ENCODE data around the gene MXRA7.
A peak's percentile ranks its signal among the peaks of the same experiment; 100 is the strongest.

MXRA7 gene

DNA sequence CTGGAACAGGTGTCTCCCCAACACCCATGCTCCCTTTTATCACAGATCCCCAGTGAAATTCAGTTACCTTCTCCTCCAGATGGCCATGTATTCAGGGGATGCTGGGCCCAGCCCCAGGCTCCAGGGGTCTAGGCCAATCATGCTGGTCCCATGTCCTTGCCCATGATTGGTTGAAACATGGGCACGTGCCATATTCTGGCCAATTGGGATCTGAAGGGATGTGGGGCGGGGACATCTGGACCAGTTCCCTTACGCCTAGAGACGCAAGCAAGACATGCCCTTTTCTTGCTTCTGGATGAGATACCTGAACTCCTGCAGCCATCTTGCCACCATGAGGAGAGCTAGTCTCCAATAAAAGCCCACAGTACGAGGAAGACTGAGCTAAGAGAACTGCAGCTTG lies 36.2 kb downstream of the MXRA7 start:
- DNase-seq = no peak

DNA sequence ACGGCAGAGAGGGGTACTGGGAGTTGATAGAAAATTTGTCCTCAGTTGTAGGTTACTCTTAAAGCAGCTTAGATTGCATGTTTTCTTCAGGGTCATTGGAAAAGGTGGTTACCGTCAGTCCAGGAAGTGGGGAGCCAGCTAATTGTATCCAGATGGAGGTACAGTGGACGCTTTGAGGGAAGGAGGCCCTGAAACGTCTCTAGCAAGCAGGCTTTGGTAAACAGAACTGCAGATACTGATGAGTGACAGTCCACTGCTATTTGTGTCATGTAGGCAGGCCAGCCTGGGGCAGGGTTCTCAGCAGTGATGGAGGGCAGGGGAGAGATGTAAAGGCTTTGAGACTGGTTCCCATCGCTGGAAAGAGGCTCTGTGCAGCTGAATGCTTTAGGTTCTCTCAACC lies 37.0 kb downstream of the MXRA7 start:
- no peak for DNase-seq

DNA sequence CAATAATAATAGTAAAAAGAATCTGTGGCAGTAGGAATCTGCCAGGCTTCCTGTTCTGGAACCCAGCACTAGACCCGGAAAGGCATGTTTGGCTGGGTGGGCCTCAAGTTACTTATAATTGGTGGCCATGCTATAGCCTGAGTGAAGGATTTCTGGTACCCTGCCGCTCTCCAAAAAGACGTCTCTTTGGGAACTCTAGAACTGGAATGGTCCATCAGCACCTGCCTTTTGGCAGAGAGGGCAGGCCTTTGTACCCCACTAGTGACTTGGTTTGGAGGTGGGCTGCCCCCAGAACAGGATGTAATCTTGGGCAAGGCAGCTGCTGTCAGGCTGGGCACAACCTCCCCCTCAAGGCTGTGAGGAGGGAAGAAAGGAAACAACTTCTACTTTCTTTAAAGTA lies 37.9 kb downstream of the MXRA7 start:
- DNase-seq = no peak

DNA sequence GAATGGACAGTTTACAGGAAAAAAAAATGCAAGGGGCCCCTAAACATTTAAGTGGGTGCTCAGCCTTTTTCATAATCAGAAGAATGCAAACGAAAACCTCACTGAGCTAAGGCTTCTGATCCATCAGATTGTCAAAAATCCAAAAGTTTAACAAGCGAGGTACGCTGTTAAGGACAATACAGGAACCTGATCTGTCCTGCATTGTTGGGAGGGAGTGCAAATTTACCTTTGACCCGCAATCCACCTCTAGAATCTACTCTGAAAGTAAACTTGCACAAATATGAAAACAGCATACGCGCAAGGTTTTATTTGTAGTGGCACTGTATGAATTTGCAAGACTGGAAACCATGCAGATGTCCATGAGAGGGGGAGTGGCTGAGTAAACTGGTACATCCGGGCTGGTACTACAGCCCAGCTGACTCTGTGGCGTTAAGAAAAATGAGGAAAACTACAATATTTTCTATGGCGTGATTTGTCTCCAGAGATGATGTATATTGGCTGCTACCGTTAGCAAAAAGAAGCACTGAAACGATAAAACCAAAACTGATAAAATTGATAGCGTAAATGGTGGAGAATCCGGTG lies 38.4 kb downstream of the MXRA7 start:
- DNase-seq = no peak

DNA sequence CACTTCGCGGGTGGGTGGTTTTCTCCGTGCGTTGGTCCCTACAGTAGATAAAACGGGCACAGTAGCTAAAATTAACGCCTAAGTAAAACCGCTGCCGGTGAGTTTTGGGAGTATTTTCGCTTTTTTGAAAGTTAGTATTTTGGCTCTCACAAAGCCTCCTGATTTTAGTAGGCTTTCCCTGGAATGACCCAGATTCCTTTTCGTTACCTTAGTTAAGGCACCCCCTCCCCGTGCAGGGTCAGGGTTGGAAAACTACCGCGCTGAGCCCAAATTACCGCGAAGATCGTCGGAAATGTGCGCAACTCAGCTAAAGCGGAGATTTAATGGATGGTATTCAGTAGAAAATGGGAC lies 38.9 kb downstream of the MXRA7 start:
- no peak for DNase-seq

DNA sequence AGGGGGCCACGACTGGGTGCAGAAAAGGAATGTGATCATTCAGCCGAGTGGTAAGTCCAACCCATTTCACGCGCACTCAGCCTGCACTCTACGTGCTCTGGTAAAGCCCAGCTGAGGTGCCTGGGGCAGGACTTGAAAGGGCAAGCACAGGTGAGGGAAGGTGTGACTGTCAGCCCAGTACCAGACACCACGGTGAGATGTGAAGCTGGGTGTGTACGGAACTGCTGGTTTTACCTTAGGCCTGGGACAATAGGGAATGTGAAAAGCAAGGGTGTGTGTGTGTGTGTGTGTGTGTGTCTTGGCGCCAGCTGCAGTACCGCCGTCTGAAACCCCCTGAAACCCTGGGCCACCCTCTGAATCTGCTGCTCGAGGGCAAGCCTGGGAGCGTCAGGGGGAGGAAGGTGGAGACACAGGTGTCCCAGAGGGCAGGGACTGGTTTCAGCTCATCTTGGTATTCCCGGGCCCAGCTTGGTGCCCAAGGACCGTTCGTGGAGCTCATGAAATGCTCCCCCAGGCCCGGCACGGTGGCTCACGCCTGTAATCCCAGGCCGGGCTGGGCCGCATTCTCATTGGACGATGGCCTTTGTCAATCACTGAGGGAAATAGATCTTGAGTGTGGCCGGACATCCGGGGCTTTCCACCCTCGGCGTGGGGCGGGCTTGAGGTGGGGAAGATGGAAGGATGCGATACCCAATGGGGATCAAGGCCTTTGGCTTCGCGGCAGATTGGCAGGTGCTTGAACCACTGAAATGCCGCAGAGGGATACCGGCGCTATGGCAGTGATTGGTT lies 39.4 kb downstream of the MXRA7 start:
- peak; percentile 98 for DNase-seq

DNA sequence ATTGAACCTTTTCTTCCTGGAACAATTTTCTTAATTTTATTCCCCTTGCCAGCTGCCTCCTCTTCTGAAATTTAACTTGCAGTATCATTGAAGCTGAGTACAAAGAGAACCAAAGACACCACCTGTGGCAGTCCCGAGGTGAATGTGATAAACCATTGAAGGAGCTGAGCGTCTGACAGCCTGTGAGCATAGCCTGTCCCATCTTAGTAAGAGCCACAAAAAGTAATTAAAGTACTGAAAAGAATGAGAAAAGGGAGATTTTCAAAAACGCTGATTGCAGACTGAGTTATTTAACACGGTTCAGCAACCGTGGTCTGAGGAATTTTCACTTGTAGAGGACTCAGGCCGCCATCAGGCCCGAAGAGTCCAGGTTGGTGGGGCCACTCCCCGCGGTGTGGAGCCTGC lies 40.0 kb downstream of the MXRA7 start:
- DNase-seq = no peak

DNA sequence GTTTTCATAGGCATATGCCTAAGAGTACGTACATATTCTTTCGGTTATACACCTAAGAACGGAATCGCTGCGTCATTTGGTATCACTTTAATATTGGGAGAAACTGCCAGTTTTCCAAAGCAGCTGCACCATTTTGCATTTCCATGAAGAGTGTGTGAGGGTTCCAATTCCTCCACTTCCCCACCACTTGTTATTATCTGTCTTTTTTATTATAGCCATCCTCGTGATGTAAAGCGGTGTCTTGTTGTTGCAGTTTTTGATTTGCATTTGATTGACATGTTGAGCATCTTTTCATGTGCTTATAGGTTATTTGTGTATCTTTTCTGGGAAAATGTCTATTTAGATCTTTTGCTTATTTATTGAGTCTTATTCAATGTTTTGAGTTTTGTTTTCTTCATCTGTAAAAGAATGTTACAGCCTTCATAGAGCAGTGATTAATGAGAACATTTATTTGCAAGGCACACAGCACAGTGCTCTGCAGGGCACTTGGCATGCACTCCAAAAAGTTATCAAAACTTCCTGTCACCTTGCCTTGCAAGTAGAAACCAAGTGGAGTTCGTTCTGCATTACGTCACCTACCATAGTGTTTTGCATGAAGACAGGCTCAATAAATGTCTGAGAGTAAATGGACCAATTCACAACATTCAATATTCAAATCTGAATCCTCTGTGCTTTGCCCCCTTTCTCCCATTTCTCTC lies 40.6 kb downstream of the MXRA7 start:
- no peak for DNase-seq

DNA sequence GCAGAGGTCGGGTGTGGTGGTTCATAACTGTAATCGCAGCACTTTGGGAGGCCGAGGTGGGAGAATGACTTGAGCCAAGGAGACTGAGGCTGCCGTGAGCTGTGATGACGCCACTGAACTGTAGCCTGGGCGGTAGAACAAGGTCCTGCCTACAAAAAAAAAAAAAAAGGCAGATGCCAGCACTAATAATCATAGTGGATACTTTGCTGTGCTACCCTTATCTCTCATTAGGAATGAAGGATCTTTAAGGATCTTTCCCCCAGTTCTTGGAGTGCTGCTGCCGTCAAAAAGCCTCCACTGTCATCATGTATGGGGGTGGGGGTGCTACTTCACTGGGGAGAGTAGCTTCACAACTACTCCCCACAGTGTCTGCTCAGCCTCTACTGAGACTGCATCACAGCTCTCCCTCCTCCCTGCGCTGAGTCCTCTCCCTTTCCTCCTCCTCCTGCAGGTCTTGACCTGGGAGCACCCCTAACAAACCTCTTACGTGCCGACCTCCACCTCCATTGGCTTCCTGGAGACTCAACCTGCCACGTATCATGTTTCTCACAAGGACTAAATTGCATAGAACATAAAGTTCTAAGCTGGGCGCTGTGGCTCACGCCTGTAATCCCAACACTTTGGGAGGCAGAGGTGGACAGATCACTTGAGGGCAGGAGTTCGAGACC lies 42.8 kb downstream of the MXRA7 start:
- no peak for DNase-seq

DNA sequence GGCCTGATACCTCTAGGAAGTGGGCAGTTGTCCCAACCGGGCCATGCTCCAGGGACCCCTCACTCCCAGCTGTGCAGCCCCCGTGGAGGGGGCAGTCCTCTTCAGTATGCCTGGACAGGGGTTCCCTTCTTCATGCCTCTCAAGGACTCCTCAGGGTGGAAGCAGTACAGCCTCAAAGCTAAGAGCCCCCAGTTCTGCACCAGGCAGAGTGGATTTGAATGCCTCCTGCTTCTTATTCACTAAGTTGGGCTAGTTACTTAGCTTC lies 43.3 kb downstream of the MXRA7 start:
- DNase-seq = no peak

DNA sequence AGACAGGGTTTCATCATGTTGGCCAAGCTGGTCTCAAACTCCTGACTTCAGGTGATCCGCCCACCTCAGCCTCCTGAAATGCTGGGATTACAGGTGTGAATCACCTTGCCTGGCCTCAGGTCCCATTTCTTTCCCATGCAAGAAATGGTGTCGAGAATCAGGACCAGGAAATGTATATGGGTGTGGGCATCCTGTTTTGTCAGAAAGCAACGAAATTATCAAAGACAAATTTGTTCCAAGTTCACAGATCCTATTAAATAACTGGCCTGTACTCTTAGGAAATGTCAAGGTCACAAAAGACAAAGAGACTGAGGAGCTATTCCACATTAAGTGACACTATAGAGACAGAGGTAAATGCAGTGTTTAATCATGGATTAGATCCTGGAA lies 50.1 kb downstream of the MXRA7 start:
- DNase-seq = no peak

DNA sequence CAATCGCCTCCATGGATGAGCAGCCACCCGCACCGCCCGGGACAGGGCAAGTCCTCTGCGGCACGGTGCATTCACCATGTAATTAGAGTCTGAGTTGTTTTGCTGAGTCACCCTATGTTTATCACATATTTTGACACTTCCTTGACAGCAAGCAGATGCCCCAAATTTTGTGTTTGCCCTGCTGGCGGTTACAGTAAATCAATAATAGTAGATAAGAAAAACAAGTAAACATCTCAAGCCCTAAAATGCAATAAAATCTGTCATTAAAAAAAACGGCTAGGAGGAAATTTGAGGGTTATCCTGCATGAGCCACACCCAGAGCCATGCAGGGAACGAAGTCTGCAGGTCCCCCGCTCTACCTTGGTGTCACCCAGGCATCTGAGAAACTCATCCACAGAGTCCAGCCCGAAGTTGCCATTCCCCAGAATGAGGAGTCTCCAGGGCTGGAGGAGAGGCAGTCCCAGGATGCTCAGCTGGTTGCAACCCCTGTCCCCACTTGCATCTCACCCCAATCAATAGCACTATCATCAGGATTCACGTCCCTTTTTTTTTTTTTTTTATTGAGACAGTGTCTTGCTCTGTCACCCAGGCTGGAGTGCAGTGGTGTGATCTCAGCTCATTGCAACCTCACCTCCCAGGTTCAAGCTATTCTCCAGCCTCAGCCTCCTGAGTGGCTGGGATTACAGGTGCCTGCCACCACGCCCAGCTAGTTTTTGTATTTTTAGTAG lies 50.7 kb downstream of the MXRA7 start:
- no peak for DNase-seq

DNA sequence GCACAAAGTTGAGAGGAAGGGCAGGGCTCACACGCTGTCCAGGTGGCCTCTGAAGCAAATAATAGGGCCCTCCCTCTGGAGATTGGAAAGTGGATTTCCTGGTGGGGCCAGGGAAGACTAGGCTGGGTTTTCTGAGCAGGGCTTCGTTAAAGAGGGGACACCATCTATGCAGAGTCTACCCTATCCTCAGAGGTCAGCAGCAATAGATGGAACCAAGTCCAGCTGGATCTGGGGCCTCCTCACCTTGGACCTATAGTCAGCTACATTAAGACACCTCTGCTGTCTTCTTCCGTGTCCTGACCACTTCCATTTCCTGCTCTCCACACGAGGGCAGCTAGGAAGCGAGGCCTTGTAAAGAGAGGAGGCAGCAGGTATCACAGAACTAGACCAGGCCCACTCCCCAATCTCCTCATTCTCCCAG lies 52.5 kb downstream of the MXRA7 start:
- no peak for DNase-seq

DNA sequence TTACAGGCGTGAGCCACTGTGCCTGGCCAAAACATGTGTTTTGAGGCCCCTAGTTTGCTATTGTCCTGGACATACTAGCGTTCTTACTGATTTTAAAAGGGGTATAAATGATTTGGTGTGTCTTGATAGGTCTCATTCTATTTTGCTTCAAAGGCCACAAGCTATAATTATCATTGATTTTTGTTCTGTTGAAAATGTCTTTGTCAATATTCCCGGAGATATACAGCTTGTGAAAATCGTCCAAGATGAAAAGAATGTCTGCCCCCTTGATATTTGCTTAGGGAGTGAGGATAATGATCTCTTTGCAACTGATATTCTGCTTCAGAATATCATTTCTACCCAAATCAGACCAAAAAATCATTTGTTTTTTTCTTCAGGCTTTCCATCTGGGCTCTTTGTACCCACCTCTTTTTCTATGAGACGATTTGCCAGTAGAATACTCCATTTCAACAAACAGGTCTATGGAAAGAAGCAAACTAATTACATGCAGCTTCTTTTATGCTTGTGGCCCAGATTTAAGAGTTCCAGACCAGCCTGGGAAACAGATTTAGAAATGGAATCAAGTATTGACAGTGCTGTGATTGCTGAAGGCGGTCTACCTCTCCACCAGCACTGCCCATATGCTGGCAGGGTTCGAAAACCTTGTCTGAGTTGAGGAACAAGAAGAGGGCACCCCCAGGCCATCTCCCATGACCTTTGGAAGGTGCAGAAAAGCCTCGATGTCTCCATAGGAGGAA lies 53.1 kb downstream of the MXRA7 start:
- no peak for DNase-seq

DNA sequence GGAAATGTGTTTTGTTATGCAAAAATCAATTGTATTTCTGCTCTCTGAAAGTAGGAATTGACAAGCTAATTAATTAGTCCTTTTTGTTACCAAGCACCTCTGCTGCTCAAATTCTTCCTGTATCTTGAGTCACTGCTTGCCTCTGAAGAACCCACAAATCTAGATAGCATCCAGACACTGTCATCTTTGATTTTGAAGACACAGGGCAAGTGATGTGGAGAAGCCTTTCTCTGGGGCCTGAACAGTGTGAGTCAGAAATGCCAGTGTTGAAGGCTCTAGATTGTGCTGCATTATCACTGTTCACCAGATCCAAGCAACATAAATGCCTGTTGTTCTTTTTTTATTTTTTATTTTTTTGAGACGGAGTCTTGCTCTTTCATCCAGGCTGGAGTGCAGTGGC lies 56.4 kb downstream of the MXRA7 start:
- DNase-seq = no peak

DNA sequence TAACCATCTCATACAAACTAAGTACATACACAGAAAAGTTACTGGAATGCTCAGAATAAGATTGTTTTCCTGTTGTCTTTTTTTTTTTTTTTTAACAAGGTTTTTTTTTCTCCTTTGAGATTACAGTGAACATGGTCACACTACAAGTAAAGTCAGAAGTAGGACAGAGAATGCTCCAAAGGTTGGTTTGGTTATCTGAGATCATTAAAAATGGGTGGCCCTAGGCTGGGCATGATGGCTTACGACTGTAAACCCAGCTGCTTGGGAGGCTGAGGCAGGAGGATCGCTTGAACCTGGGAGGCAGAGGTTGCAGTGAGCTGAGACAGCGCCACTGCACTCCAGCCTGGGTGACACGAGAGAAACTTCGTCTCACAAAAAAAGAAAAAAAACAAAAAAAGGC lies 60.3 kb downstream of the MXRA7 start:
- DNase-seq = no peak

DNA sequence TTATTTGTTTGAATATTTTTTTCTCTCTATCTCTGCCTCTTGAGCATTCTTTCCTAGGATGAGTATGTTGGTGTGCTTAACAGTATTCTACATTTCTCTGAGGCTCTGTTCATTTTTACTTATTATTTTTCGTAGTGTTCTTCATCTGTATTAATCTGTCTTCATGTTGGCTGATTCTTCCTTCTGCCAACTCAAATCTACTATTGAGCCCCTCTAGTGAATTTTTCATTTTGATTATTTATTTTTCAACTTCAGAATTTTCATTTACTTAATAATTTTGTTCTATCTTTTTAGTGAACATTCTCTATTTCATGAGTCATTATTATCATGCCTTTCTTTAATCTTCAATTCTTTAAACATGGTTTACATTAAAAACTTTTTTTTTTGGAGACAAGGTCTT lies 64.1 kb downstream of the MXRA7 start:
- no peak for DNase-seq

DNA sequence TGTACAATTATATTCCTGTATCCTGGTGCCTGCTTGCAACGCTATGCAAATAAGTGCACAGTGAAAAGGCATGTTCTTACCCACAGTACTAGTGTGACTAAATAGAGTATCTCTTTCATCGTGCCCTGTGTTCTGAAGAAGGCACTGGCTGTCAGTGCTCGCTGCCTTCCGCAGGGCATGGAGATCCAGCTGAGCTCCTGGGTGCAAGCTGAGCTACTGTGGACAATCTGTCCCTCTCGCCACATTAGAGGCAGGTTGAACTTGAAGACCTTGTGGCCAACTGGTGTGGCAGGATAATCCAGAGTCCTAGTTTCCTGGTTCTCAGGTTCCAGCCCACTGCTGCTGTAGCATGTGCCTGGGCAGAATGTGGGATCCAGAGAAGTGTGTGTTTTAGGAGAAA lies 65.3 kb downstream of the MXRA7 start:
- DNase-seq = no peak

DNA sequence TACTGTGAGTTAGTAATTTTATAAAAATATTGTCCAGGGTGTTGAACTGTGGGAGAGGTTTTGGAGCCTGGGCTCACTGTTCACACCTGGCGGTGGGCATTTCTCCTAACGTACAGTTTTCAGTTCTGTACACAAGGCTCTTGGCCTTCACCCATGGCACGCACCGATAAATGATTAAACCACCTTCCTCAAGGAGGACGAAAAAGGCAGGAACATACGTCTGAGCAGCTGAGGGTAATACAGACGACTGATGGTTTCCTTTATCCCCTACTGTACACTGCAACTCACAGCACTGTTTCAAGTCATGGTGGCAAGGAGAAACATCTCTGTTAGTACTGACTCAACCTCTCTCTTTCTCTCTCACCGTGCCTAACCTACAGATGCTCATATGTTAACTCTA lies 65.8 kb downstream of the MXRA7 start:
- DNase-seq = no peak

DNA sequence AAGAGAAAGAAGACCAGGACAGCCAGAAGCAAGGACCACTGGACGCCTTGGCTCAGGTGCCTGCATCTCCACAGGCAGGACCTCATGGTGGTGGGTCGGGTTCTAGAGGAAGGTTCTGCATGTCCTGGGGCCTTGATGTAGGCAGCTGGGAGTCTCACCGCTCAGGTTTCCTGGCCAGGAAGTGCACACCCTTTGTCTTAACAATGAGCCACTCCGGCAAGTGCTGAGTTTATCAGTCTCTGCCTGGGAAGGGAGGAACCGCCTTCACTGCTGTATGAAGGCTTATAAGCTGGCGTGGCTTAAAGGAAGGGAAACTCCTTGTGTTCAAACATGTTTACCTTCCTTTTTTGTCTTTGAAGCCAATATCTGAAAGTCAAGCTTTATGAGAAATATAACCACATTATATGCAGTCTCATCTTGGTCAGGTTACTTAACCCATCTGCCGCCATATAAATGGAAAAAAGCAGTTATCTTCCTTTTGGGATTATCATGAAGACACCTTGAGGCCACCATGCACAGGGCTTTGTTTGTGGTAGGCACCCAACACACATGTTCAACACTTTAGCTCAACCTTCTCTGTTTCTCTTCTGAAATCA lies 67.1 kb downstream of the MXRA7 start, which contains the start of gene ST6GALNAC1:
Gene ST6GALNAC1 (minus strand): TSS at position 205 of the 596 bp plus-strand sequence. CDS start 119 bp downstream, at position 86.
- no peak for DNase-seq

DNA sequence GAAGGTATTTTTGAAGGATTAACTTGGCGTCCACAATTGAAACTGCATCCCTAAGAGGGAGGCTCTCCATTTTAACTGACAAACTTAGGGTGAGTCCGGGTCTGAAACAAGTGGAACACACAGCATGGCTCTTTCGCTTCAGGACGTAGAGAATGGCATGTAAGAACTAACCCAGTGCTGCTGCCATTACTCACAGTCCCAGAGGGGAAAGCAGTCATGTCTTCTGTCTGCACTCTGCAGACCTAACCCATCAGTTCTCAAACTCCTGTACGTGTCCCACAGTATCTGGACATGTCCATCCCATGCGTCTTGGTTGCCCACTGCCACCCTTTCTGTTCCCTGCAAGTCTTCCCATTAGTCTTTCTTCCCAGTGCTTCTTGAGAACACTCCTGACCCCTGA lies 67.8 kb downstream of the MXRA7 start:
- DNase-seq = no peak

DNA sequence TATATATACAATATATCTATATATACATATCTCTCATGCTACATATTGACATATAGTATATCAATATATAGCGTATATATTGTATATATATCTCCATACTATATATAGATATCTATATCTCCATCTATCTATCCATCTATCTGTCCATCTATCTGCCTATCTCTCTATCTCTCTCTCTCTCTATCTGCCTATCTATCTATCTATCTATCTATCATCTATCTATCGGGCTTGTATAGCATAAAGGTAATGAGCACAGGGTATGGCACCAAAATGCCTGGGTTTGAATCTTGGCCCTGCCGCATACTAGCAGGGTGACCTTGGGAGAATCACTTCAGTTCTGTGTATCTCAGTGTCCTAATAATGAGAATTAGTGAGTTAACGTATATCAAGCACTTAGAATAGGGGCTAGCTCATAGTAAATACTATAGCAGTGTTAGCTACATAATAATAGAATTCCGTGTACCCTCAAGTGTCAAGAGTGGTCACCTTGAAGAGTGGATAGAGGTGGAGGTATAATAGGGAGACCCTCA lies 68.7 kb downstream of the MXRA7 start:
- no peak for DNase-seq
